Neural cell (in vitro differentiated cells): Measurements from ENCODE around the gene MSLN. TPM values are rescaled to one million over a fixed set of nuclear protein-coding genes. Genes with fewer than 3 reads are reported as not detected.

Source experiments
- H2AFZ ChIP-seq: fragments of 200-600, 300-800 bp; sonication (generic), shearing (Covaris generic); 2 replicates; pipeline ENCODE4 v1.6.0; 2014; ENCODE audit warnings: low read depth, mild to moderate bottlenecking, antibody characterized with exemption, low read length, moderate library complexity
- H3F3A ChIP-seq: fragments of 200-600 bp; shearing (Covaris generic); 2 replicates; pipeline ENCODE4 v1.6.1; 2016; ENCODE audit warnings: mild to moderate bottlenecking, moderate library complexity, mixed read lengths, antibody characterized with exemption, low read length; ENCODE audit not compliant: insufficient read depth, poor library complexity, severe bottlenecking
- H3K27ac ChIP-seq: fragments of 200-600, 300-800 bp; sonication (generic), shearing (Covaris generic); 2 replicates; pipeline ENCODE4 v1.5.1; 2014; ENCODE audit warnings: mild to moderate bottlenecking, low read length, moderate library complexity
- H3K27me3 ChIP-seq: fragments of 300-800, 200-600 bp; sonication (generic), shearing (Covaris generic); 2 replicates; pipeline ENCODE4 v1.6.0; 2014; ENCODE audit warnings: mild to moderate bottlenecking, low read depth, low read length, moderate library complexity; ENCODE audit not compliant: insufficient read depth
- H3K36me3 ChIP-seq: fragments of 300-800, 200-600 bp; sonication (generic), shearing (Covaris generic); 2 replicates; pipeline ENCODE4 v1.5.1; 2014; ENCODE audit warnings: mild to moderate bottlenecking, antibody characterized with exemption, low read length, moderate library complexity; ENCODE audit not compliant: insufficient read depth
- H3K4me2 ChIP-seq: fragments of 300-800, 200-600 bp; sonication (generic), shearing (Covaris generic); 2 replicates; pipeline ENCODE4 v1.6.0; 2014; ENCODE audit warnings: mild to moderate bottlenecking, low read length
- H3K4me3 ChIP-seq: fragments of 300-800, 200-600 bp; sonication (generic), shearing (Covaris generic); 2 replicates; pipeline ENCODE4 v1.5.1; 2014; ENCODE audit warnings: mild to moderate bottlenecking, low read length, moderate library complexity
- H3K79me2 ChIP-seq: fragments of 200-600 bp; shearing (Covaris generic); replicated peaks from 2 replicates; pipeline ENCODE4 v1.6.0; 2014; ENCODE audit warnings: mild to moderate bottlenecking, low read length, moderate library complexity; ENCODE audit not compliant: insufficient read depth
- H3K9ac ChIP-seq: fragments of 300-800, 200-600 bp; sonication (generic), shearing (Covaris generic); 2 replicates; pipeline ENCODE4 v1.6.1; 2016; ENCODE audit warnings: mild to moderate bottlenecking, low read length, mixed read lengths
- H3K9me2 ChIP-seq: fragments of 200-600 bp; shearing (Covaris generic); 2 replicates; pipeline ENCODE4 v1.6.1; 2016; ENCODE audit warnings: mild to moderate bottlenecking, low read length, mixed read lengths; ENCODE audit not compliant: insufficient read depth
- H3K9me3 ChIP-seq: fragments of 200-600, 300-800 bp; sonication (generic), shearing (Covaris generic); 2 replicates; pipeline ENCODE4 v1.6.1; 2016; ENCODE audit warnings: mild to moderate bottlenecking, mixed run types, low read length, moderate library complexity, mixed read lengths
- H4K20me1 ChIP-seq: fragments of 200-600 bp; shearing (Covaris generic); 2 replicates; pipeline ENCODE4 v1.6.1; 2016; ENCODE audit warnings: mild to moderate bottlenecking, mixed run types; ENCODE audit not compliant: insufficient read depth
- CTCF ChIP-seq: fragments of 450-650 bp; IDR thresholded peaks from 2 replicates; pipeline ENCODE4 v1.5.1; 2014; ENCODE audit warnings: antibody characterized with exemption, mild to moderate bottlenecking, moderate library complexity; ENCODE audit not compliant: poor library complexity, severe bottlenecking
- EP300 ChIP-seq: fragments of 450-650 bp; conservative IDR thresholded peaks from 2 replicates; pipeline ENCODE4 v1.6.1; 2014; ENCODE audit warnings: antibody characterized with exemption, mild to moderate bottlenecking, moderate library complexity; ENCODE audit not compliant: poor library complexity, severe bottlenecking
- EZH2 ChIP-seq: fragments of 200-600, 300-800 bp; shearing (Covaris generic), sonication (generic); IDR thresholded peaks from 2 replicates; pipeline ENCODE4 v1.6.1; 2014; ENCODE audit warnings: antibody characterized with exemption, low read length, borderline replicate concordance, mild to moderate bottlenecking; ENCODE audit not compliant: insufficient read depth, poor library complexity, severe bottlenecking
- MXI1 ChIP-seq: fragments of 450-650 bp; conservative IDR thresholded peaks from 2 replicates; pipeline ENCODE4 v1.6.1; 2014; ENCODE audit warnings: antibody characterized with exemption, mild to moderate bottlenecking; ENCODE audit not compliant: poor library complexity, severe bottlenecking
- POLR2AphosphoS5 ChIP-seq: IDR thresholded peaks from 2 replicates; pipeline ENCODE4 v1.6.1; 2012
- RAD21 ChIP-seq: fragments of 450-650 bp; conservative IDR thresholded peaks from 2 replicates; pipeline ENCODE4 v1.6.1; 2014; ENCODE audit warnings: antibody characterized with exemption, mild to moderate bottlenecking, moderate library complexity
- REST ChIP-seq: IDR thresholded peaks from 2 replicates; pipeline ENCODE4 v1.6.1; 2012; ENCODE audit warnings: borderline replicate concordance
- SMC3 ChIP-seq: fragments of 450-650 bp; conservative IDR thresholded peaks from 2 replicates; pipeline ENCODE4 v1.6.1; 2014; ENCODE audit warnings: antibody characterized with exemption, mild to moderate bottlenecking, moderate library complexity; ENCODE audit not compliant: poor library complexity
- TAF1 ChIP-seq: IDR thresholded peaks from 2 replicates; pipeline ENCODE4 v1.6.1; 2012; ENCODE audit warnings: low read depth
- polyA plus RNA-seq: library from polyadenylated mRNA; depleted of rRNA; stranded (reverse); fragments of >200 nt; gene quantifications from 2 replicates; pipeline ENCODE4 v1.2.3, GENCODE V29; 2014

Gene MSLN
- polyA plus RNA-seq, 1 donor from 2014 or later = 0.63 TPM

- H3K27me3 ChIP-seq = no peaks in the 10 kb centered on the region
- no peak overlapping the region for H3K27ac ChIP-seq
- no peaks in the 10 kb centered on the region for H3K79me2 ChIP-seq
- no peaks in the 10 kb centered on the region for H3F3A ChIP-seq
- H3K9me2 ChIP-seq = no peaks in the 10 kb centered on the region
- H4K20me1 ChIP-seq = no peaks in the 10 kb centered on the region
- no peak overlapping the region for H3K4me2 ChIP-seq
- peak overlapping the region; percentile 29 for H3K9ac ChIP-seq
- H3K9me3 ChIP-seq = peaks cover 2% of the 10 kb centered on the region
- H2AFZ ChIP-seq = no peak overlapping the region
- no peak overlapping the region for H3K4me3 ChIP-seq
- TF ChIP-seq RAD21 = no peak
- TF ChIP-seq POLR2AphosphoS5 = no peak
- TF ChIP-seq CTCF = no peak
- TF ChIP-seq REST = no peak
- no peak for TF ChIP-seq EP300
- no peak for TF ChIP-seq SMC3
- no peak for TF ChIP-seq EZH2
- no peaks in the 10 kb centered on the region for H3K36me3 ChIP-seq
These were observed 9.2 kb upstream of the MSLN start for GRCh38 chr16:751152-752006.

- H3K79me2 ChIP-seq = no peaks in the 10 kb centered on the region
These were observed 8.6 kb upstream of the MSLN start for GRCh38 chr16:752007-752312.

More at GRCh38 chr16:752007-752312, 8.6 kb upstream of the MSLN start:
- Histone ChIP-seq H3F3A (no peaks in the 10 kb centered on the region), H3K4me3 (no peak overlapping the region), H3K4me2 (no peak overlapping the region), H4K20me1 (no peaks in the 10 kb centered on the region), H3K27me3 (no peaks in the 10 kb centered on the region), H3K27ac (no peak overlapping the region), H3K36me3 (no peaks in the 10 kb centered on the region), H3K9ac (peak overlapping the region; percentile 29), H3K9me2 (no peaks in the 10 kb centered on the region), H3K9me3 (peaks cover 4% of the 10 kb centered on the region), H2AFZ (no peak overlapping the region)
- TF ChIP-seq SMC3 = no peak
- TF ChIP-seq POLR2AphosphoS5 = no peak
- TF ChIP-seq EZH2 = no peak
- no peak for TF ChIP-seq REST
- TF ChIP-seq TAF1 = no peak
- no peak for TF ChIP-seq EP300
- TF ChIP-seq CTCF = no peak
- TF ChIP-seq RAD21 = no peak
- TF ChIP-seq MXI1 = no peak
